NCI-H1092 treated with DMSO at 0.1 percent for 48 hours (cell line): ENCODE data around the gene PPRC1.

Experiments used
- DNase-seq: peaks from one replicate; lab custom pipeline; 2025; lab: John Stamatoyannopoulos, UW

The PPRC1 gene

DNA sequence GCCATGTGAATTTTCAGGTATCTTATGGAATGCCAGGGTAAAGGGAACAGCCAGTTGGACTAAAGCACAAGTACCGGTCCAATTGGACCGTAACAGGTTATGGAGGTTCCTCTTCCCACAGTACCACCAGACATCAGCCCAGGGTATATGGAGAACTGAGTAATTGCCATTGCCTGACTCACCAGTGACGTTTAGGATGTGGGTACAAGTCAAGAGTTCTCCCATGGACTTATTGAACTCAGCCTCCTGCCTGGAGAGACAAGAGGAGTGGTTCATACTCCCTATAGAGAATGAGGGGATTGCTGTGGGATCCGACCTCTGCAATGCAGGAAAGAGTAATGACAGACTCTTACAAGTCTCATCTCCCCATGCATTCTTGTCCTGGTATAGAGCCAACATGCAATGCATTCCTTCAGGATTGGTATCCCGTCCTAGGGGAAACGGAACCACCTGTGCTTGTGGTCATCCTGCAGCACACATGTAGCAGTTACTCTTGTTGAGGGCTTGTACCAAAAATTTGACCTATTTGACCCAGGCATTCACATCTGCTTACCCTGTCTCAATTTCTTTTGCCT, 62.5 kb downstream of the PPRC1 start:
- DNase-seq: no peak

GRCh38 chr10:102196893-102197292, 64.1 kb downstream of the PPRC1 start:
- no peak for DNase-seq

DNA sequence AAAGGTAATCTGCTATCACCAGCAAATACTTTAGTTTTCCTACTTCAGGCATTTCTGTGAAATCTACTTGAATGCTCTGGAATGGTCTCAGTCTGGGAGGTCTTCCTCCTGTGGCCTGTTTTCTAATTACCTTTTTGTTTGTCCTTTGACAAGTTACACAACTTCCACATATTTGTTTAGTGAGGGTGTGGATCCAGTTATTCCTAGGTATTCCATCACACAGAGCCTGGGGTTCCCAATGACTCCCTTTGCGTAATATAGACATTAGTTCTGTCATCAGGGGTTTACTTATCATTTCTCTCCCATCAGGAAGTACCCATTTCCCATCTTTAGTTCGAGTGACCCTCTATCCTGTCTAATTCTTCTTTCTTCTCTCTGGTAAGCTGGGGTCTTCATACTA, 65.2 kb downstream of the PPRC1 start:
- DNase-seq: no peak
